DMS53 treated with DMSO at 0.1 percent for 48 hours (cell line): ENCODE results near the gene RAB7A.
"Not testable (repeated sequence)": the region's sequence is repeated elsewhere in the genome, so short reads cannot be mapped to it uniquely, and the experiment has no call there.

Experiments
- DNase-seq: peaks from one replicate; lab custom pipeline; 2025; ENCODE audit not compliant: unreplicated experiment; lab: John Stamatoyannopoulos, UW

Gene RAB7A

GRCh38 chr3:128815318-128816064 lies 89.5 kb downstream of the RAB7A start:
- no peak for DNase-seq

- no peak for DNase-seq
Observed at GRCh38 chr3:128818186-128818787, 92.3 kb downstream of the RAB7A start.

DNA sequence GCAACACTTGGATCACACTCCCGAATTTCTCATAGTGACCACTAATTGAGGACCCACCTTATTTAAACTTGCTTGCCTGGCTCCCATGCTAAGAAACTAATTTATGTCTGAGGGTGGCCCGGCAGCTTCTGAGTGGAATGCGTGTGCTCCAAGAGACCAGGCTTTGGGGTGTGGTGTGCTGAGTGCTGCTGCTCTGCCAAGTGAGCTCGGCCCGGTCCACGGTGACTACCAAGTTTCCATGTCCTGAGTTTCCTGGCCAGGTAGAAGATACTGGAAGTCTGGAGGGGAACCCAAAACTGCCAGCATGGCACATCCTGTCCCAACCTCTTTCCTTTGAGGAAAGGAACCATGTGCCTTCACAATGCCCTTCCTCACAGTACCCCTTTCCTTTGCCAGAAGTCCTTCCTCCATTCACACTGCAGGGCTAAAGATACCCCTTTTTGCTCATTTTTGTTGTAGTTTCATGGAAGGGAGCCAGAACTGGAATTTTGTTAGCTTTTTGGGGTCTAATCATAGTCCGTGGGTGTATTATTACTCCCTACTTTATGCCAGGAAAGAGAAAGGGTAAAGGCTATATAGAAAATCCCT lies 94.4 kb downstream of the RAB7A start:
- no peak for DNase-seq

GRCh38 chr3:128823008-128823407 lies 97.0 kb downstream of the RAB7A start:
- no peak for DNase-seq

DNA sequence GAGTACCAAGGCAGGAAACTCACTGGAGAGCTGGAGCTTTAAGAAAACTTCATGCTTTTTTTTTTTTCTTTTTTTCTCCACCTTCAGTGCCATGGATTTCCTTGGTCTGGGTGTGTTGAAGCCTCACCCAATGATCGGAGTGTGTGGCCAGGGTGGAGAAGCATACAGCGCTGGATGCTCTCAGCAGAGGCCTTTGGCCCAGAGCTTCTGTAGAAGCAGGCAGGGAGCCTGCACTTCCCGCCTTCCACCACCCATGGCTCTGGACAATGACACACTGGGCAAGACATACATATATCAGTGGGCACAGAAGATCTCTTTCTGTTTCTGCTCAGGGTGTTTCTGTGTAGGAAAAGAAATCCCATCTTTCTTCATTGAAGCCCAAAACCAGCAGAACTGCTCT lies 97.6 kb downstream of the RAB7A start:
- DNase-seq: no peak

DNA sequence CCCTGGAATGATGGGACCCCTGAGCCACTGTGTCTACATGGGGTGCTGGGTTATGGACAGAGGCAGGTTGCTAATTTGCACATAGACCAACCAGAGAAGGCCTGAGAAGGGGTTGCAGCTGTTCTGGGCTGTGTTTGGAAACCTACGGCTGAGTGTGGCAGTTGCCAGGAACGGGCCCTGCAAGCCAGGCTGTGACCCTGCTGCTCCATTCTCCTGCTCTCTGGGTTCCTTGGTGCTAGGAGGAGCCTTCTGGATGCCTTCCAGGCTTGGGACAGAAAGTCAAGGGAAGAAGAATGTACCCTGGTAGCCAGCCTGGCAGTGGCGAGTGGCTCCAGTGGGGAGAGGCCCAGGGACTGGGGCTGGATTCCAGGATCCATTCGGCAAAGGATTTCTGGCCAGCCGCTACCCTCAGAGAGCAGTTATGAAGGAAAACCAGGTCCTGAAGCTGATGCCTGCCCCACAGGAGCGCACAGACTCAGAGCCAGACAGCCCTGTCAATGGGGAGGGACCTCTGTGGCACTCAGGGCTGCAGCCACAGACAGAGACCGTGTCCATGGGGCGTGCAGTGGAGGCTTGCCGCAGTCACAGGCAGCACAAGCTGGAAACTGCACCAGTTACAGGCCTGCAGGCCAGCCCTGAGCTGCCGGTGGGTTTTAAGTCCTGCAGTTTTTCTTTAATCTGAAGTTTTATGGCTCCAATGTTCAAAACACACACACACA lies 98.3 kb downstream of the RAB7A start:
- DNase-seq: no peak

GRCh38 chr3:128825117-128825725 lies 99.2 kb downstream of the RAB7A start:
- no peak for DNase-seq

DNA sequence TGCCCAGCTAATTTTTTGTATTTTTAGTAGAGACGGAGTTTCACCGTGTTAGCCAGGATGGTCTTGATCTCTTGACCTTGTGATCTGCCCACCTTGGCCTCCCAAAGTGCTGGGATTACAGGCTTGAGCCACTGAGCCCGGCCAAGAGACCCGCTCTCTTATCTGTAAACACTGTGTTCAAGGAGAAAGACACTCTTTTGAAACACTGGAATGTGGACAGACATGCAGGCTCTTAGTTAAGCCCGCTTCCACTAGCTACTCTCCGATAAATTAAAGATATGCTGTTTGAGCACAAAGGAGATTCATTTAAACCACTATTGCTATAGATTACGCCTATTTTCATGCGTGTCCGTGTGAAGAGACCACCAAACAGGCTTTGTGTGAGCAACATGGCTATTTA lies 103.1 kb downstream of the RAB7A start:
- DNase-seq: not testable (repeated sequence)

DNA sequence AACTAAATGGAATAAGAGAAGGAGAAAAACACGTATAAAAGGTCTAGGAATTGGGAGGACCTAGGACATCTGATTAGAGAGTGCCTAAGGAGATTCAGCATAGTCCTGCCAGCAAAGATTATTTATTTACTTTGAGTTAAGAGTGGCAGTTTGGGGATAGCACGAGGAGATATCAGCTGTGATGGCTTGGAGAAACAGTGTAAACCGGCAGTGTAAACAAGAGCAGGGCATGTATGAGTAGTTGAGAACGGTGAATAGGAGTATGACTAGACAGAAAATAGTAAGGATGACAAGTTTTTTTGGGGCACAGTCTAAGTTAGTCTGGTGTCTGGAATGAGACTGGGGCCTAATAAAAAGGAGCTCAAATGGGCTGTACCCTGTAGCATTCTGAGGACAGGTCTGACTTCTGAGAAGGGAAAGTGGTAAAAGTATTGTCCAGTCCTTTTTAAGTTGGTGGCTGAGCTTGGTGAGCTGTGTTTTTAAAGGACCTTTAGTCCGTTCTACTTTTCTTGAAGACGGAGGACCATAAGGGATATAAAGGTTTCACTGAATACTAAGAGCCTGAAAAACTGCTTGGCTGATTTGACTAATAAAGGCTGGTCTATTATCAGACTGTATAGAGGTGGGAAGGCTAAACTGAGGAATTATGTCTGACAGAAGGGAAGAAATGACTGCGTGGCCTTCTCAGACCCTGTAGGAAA lies 104.1 kb downstream of the RAB7A start:
- DNase-seq: not testable (repeated sequence)

GRCh38 chr3:128830762-128831161 lies 104.8 kb downstream of the RAB7A start:
- DNase-seq: not testable (repeated sequence)

GRCh38 chr3:128832979-128833378 lies 107.0 kb downstream of the RAB7A start:
- DNase-seq: not testable (repeated sequence)

DNA sequence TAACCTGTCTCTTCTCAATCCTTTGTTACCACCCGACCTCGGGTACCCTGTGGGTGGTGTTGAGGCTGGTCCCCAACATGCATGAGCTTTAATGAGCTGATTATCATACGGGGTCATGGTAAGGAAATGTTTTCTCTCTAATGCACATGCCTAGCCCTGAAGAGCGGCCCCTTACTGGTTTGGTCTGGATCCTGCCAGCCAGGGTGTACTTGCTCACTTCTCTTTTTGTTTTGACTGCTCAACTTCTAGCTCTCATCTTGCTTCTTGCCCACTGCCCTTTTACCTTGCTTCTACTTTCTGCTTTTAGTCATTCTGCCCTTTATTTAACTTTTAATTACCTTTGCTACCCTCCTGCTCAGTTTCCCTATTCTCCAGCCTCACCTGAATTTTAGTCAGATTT lies 109.1 kb downstream of the RAB7A start:
- DNase-seq: no peak

DNA sequence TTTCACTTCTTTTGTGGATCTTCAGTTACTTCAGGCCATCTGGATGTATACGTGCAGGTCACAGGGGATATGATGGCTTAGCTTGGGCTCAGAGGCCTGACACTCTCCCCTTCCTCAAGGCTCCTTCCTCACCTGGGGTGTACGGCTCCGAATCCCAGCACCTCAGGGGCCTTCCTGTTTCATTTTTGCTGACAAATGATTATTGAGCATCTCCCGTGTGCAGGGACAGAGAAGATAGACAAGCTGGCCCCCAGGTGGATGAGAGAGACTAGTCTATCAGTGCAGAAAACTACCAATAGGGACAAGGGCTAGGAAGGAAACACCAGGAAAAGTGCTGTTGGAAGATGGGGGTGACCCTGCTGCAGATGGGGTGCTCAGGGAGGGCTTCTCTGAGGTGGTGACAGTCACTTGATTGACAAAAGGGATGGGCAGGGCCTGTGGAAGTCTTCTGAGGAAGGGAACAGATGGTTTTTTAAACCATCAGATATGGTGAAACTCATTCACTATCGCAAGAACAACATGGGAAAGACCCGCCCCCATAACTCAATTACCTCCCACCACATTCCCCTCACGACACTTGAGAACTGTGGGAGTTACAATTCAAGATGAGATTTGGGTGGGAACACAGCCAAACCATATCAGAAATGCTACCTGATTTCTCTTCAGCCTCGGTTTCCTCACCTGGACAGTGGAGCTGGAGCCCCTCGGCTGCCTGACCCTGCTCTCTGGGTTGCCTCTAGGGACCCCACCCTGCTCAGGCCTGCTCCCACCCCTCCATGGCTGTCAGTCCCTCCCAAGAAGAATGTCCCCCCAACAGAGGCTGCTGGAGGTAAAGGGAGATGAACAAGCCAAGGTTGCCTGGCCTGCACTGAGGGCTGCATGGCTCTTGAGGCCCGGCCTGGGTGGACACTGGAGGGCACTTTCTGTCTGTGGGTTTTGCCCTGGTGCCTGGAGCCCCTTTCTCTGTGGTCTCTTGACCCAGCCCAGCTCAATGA lies 116.2 kb downstream of the RAB7A start:
- no peak for DNase-seq

DNA sequence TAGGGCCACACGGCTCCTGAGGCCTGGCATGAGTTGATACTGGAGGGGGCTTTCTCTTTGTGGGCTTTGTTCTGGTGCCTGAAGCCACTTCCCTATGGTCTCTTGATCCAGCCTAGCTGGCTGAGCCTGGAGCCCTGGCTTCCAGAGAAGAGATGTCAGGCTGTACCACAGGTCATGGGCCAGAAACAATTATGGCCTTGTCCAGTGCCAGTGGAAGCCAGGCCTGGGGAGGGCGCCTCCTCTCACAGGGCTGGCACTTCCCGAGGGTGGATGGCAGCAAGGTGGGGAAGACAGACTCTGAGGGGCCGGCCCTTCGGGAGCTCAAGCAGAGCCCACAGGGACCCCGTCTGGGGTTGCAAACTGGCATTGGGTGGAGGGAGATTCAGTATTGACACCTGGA lies 118.5 kb downstream of the RAB7A start:
- DNase-seq: no peak

GRCh38 chr3:128845119-128845777 lies 119.3 kb downstream of the RAB7A start:
- DNase-seq: no peak

DNA sequence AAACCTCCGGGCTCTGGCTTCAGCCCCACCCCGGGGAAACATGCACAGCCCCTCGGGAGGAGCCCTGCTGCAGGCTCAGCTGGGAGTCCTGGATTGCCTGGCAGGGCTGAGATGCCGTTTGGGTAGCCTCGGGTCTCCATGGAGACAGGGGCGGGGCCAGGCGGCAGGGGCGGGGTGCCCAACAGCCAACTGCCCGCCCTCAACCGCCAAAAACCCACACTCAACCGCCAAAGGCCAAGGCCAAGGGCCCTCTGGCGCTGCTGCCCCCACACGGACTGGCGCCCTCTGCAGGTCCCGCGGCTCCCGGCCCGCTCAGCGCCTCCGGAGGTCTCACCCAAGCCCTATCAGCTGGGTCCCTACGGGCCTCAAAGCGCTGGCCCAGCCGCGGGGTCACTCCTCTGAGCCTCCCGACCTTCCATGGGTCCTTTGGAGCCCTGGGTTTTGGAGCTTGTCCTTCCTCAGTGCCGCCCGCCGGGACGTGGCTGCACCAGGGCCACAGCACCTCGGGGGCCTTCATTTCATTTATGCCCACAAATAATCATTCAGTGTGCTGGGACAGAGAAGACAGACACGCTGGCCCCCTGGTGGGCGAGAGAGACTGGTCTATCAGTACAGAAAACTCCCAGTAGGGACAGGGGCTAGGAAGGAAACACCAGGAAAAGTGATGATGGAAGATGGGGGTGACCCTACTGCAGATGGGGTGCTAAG lies 119.9 kb downstream of the RAB7A start:
- DNase-seq: peak; percentile 59

DNA sequence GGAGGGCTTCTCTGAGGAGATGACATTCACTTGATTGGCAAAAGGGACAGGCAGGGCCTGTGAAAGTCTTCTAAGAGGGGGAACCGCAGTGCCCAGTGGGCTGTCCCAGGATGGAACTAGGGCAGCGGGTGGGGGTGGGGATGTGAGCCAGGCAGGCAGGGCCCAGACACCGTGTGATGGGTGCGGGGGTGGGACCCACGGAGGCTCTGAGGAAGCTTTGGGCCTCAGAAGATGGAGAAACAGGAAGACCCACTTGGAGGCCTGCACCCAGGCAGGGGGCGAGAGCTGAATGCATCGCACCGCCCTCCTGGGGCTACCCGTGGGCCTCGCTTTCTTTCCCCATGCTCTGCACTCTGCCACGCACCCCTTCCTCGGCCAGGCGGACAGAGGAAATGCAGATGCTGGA lies 120.5 kb downstream of the RAB7A start:
- DNase-seq: no peak

- DNase-seq: no peak
Observed at GRCh38 chr3:128847666-128848370, 121.8 kb downstream of the RAB7A start.
